Loucy (cell line): ENCODE data around the gene RPL12.

ENCODE experiments used
- CTCF ChIP-seq: fragments of 200-600 bp; sonication (generic); conservative IDR thresholded peaks from 2 replicates; pipeline ENCODE4 v1.5.1; 2014; ENCODE audit warnings: mild to moderate bottlenecking, antibody characterized with exemption, low read length
- EZH2phosphoT487 ChIP-seq: fragments of 200-600 bp; IDR thresholded peaks from 2 replicates; pipeline ENCODE4 v1.6.1; 2018; ENCODE audit warnings: antibody characterized with exemption, mild to moderate bottlenecking, moderate library complexity, borderline replicate concordance

- TF ChIP-seq CTCF (no peak), EZH2phosphoT487 (no peak)
Observed at GRCh38 chr9:127422787-127423186, 28.4 kb downstream of the RPL12 start.
